ENCODE data around the gene SPTLC3.

GRCh38 chr20:13094976-13095375 is 86.2 kb downstream of the SPTLC3 start:
- TF ChIP-seq CTCF (conservative IDR thresholded peaks at IDR 0.05 in 1 of 2, IDR thresholded peaks at IDR 0.05 in 1 of 2; ENCODE audit: extremely low read depth in 1 of 2, insufficient read depth in 1 of 2, low read depth in 1 of 2, low read length in 2 of 2) (no peak), EZH2 (IDR thresholded peaks at IDR 0.05; ENCODE audit: borderline replicate concordance, low read length) (no peak)

Measured in mammary epithelial cell (primary cell).